HG03571 (cell line): Measurements from ENCODE around the gene P2RY13.

ENCODE experiments used
- ATAC-seq: cut with Tn5 transposase; IDR thresholded peaks from one replicate; pipeline ENCODE4 v1.9.1; 2021; ENCODE audit not compliant: unreplicated experiment

Gene P2RY13

DNA sequence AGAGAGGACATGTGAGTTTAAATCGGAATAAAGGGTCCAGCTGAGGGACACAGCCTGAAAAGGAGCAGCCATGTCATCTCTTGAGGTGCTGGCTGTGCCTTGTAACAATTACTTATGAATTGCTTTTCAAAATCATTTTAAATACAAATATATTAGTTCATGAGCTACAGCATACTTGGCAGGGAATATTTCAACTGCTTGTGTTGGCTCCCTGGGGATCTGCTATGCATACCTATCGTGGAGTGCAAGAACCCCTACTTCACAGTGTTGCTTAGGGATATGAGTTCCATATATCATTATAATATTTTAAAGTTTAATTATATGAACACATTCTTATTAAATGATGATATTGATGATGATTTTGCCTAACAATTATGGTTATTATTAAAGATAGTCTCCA, 31.9 kb downstream of the P2RY13 start:
- no peak for ATAC-seq

DNA sequence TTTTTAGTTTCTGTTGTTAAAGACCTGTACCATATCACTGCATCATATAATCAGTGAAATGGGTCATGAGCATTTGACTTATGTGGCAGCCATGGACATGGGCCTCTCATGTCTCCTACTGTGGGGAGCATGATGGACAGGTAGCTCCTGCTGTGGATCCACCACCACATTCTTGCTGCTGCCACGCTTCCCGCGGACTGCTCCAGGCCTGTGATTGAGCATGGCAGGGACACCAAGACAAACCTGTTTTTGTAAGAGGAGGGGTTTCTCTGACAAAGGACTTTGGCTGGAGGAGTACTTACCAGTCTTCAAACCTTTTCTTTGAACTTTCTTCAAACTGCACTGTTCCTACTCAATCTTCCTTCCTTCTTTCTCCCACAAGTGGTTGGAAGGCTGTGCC, 33.1 kb downstream of the P2RY13 start:
- ATAC-seq = no peak

DNA sequence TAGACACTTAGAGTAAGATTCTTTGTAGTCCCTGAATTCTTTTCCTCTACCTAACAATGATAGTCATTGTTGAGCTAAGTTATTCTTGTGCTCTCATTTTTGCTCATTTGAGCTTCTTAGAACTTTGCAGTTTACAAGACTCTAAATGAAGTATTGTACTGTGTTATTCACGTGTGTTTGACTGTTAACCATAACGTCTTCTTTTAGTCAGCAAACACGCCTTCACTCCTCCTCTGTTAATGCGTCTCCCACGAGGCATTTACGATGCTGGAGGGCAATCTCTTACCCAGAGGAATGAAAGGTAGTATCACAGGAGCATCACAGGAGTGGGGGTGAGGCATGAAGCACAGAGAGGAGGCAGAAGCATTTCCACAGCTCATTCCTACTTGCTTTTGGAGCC, 36.2 kb downstream of the P2RY13 start:
- no peak for ATAC-seq

DNA sequence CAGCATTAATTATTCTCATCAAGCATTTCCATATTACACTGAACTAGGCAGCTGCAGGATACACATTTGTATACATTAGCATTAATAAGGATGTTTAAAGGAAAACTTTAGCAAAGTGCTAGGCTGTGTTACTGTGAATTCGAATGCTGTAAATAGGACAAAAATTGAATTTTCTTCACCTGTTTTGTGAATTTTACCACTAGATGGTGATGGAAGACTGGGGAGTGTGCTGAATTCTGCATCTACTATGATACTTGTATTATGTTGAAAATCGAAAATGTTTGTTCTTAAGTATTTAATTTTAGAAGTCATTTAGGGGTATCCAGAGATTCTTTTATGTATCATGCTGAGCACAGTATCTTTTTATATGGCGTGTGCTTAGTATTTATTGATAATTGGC, 38.7 kb downstream of the P2RY13 start:
- no peak for ATAC-seq

DNA sequence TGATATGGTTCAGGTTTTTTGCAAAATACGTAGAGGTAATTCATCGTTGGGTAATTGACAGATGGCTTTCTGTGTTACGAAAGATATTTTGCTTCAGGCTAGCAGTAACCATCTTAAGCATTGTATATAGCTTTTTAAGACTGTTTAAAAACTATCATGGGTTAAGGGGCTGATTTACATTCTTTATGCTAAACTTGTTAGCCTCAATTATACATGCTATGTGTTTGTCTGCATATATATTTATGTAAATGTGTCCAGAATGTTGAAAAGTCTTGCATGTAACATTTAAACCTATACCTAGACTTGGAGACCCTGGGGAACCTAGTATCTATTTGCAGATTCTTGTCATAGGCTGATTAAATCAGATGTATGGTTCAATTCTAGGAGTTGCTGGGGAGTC, 39.9 kb downstream of the P2RY13 start:
- ATAC-seq = no peak

DNA sequence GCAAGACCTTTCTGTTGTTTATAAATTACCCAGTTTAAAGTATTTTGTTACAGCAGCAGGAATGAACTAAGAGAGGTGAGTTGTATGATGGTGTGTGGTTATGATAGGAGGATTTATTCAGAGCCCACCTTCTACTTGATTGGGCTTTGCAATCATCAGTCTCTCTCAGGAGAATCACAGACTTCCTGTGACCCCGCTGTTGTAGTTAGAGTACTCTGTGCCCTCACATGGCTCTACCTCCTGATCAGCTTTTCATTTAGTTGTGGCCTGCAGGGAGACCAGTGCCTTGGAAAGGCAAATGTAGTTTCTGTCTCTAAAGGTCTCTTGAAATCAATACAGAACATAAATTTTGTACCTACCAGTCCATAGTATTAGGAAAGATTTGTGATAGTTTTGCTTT, 43.4 kb downstream of the P2RY13 start:
- ATAC-seq = no peak

DNA sequence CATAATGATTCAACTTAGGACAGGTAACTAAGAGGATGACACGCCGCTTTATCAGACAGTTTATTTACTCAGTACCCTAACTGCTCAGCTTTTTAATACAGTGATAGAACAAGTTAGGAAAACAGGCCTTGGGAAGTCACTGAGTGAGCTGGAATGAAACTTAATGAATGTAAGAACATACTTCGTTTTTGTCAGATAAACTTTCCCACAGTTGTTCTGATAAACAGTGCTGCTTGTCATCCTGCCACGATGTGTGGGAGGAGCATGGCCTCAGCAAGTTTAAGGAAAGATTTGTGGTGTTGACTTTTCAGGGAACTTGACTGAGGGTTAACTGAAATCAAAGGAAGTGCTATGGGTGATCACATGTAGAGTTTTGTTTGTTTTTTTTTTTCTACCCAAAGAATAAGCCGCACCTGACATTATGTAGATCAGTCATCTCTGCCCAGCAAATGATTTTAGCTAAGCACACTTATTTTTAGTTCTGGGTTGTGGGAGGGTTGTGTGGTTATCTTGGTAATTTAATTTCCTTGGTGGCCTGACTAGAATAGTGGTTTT, 45.4 kb downstream of the P2RY13 start:
- no peak for ATAC-seq

DNA sequence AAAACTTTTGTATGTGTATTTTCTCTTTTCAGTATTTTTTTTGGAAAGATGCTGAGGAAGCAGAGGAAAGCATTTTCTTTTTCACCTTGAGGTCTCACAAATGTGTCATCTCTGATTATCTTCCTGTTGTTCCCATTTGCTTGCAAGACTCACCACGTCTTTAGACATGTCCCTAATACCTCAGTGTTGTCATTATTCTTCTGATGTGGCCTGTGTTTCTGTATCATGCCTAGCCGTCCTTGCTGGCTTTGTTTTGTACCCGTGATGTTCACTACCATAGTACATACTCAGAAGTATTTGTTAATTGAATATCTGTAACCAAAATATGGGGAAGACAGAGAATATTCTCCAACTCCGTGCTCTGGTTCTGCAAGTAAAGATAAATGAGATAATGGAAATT, 46.0 kb downstream of the P2RY13 start:
- ATAC-seq = no peak

DNA sequence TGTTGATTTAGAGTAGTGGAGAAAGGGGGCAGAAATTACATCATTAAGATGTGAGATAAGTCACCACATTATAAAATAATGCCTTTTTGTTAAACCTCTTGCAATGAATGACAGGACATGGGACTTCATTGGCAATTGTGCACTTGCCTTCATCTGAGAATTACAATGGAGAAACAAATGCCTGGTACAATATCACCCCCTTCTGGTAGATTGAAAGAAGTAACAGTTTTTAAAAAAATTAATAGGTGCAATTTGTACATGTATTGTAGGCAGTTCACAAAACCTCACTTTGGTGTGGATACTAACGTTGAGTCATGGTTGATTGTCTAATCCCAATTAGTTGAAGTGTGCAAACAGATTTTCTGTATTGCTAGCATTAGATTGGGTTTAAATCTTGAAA, 46.4 kb downstream of the P2RY13 start:
- ATAC-seq = peak; percentile 69

DNA sequence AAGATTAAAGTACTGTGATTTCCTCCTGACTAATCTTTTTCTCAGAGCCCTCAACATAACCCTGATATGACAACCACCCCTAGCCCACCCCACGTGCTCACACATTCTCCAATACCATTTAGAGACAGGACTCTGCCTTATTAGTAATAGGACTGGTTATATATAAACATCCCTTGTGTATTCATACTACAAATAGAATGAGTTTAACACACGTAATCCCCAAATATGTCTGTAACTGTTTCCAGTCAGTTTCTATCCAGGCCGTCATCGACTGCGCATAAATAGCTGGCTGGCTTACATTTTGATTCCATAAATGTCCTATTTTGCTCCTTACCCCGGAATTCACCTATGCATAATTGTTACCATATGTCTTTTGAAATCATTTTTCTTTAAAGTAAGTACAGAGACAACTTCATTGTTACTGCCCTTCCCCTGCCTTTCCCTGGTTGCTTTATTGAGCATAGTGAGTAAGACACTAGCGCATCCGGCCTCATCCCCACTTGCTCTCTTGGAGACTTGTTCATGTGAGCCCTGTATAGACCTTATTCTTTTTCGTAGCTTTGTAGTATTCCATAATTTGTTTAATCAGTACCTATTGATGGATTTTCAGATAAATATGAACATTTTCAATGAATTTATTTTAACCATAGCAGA, 47.6 kb downstream of the P2RY13 start:
- no peak for ATAC-seq

DNA sequence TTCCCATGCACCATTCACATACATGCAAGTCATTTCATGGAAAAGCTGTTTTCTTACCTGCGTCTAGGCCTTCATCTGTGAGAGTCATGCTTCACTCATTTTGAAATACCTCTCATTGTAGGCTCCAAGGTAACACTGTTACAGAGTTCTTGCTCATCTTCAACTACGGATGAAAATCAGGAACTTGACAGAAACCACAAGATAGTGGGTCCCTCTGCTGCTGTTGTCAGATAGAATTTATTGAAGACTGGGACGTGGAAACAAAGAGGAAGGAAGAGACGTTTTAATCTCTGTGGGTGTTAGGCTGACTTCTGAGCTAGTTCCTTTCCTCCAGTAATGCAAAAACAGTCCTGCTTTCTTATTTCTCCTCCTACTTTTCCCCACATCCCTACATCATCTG, 51.1 kb downstream of the P2RY13 start, which contains the start of gene P2RY14:
Gene P2RY14, minus strand, starts transcription at position 313 of the 400 bp plus-strand sequence. CDS start 64,226 bp downstream, outside the sequence.
- no peak for ATAC-seq

DNA sequence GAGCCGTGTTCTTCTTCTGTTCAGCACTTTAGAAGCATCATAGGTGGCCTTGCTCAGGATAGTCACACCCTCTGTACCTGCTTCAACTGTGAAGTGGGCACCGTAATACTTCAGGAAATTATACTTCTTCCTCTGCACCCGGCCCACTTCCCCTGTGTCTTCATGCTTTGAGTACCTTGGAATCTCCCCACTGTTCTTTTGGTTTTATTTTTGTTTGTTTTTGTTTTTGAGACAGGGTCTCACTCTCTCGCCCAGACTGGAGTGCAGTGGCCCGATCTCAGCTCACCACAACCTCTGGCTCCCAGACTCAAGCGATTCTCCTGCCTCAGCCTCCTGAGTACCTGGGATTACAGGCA, 52.7 kb downstream of the P2RY13 start:
- ATAC-seq = peak; percentile 64
